Activated CD4-positive, alpha-beta T cell treated with anti-CD3 and anti-CD28 coated beads, Interleukin-2, amount 50 U/mL, for 1 hour (primary cell): ENCODE data around the gene CEP85.
"Not testable (repeated sequence)": the region's sequence is repeated elsewhere in the genome, so short reads cannot be mapped to it uniquely, and the experiment has no call there.

ENCODE experiments used
- DNase-seq: peaks from one replicate; pipeline ENCODE4 v3.0.0-alpha.2; 2020

Gene CEP85

DNA sequence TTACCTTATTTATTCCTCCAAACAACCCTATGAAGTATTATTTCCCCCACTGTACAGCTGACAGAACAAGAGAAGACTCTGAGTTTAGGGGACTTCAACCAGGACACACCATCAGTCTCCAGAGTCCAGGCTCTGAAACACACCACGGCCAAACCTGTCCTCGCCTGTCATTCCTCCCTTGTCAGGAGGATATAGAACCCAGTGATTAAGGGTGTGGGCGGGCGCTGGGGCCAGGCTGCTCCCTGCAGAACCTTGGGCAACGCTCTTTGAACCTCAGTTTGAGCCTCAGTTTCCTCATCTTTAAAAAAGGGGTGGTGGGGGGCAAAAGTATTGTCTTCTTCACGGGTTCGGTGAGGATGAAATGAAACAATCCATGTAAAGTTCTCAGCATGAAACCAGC lies 9.4 kb upstream of the CEP85 start:
- no peak for DNase-seq

DNA sequence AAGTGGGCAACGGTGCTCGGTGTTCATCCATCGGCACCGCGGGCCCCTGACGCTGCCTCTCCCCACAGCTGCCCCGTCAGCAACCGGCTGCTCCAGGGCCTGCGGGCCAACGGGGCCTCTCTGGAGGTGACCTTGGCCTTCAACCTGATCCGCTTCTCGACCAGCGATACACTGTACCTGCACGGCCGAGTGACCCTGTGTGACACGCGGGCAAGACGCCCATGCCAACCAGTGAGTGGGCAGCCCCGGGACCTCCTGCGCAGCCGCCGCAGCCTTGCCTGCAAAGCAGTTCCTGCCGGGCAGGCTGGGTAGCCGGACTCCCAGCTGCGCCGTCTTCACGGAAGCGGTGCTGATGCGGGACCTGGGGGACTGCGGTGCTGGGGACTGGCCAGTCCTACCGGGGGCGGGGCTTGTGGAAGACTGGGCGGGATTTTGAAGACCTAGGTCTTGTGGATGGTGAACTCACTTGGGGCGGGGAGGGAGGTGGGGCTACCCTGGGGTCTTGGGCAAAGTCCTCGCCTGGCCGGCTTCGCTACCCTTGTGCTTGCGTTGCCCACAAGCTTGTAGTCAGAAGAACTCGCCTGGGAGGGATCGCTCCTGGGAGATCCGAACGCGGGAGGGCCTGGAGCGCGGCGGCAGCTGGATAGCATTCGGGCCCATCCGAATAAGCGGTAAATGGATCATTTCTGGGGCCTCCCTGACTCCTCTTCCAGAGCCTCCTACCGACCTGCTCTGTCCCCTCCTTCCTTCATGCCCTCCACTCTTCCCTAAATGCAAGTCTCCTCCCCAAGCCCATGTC lies 8.8 kb upstream of the CEP85 start:
- peak; percentile 26 for DNase-seq

DNA sequence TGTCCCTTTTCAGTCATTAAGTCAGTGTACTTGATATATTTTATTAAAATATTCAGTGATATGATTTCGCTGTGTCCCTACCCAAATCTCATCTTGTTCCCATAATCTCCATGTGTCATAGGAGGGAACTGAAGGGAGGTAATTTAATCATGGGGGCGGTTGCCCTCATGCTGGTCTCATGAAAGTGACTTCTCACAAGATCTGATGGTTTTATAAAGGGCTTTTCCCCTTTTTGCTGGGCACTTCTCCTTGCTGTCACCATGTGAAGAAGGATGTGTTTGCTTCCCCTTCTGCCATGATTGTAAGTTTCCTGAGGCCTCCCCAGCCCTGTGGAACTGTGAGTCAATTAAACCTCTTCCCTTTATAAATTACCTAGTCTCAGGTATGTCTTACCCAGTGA lies 3.3 kb upstream of the CEP85 start:
- DNase-seq = not testable (repeated sequence)

DNA sequence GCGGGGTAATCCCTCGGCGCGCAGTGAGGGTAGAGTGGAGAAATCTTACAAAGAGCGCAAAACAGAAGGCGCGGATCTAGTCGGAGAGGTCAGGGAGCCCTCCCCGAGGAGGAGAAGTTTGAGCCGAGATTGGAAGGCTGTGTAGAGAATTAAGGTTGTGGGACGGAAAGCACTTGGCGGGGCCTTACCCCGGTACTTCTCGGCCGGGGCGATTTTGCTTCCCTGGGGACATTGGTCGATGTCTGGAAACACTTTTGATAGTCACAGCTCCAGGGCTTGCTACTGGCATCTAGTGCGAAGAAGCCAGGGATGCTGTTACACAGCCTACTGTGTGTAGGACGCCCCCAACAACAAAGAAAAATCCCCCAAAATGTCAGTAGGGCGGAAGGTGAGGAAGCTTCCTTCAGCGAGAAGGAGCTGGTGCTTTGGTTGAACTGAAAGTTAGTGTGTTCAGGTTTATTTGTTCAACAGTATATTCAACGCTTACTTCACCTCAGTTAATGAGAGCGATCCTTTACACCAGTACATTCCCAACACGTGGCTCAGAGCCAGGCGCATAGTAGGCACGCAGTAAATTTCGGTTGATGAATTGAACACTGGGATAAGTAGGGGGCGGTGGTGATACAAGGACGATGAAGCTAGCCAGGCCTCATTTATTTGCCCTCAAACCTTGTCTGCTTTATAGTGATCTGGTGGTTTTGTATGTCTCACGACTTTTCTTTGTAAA lies 807 bp downstream of the CEP85 start:
- DNase-seq = no peak

DNA sequence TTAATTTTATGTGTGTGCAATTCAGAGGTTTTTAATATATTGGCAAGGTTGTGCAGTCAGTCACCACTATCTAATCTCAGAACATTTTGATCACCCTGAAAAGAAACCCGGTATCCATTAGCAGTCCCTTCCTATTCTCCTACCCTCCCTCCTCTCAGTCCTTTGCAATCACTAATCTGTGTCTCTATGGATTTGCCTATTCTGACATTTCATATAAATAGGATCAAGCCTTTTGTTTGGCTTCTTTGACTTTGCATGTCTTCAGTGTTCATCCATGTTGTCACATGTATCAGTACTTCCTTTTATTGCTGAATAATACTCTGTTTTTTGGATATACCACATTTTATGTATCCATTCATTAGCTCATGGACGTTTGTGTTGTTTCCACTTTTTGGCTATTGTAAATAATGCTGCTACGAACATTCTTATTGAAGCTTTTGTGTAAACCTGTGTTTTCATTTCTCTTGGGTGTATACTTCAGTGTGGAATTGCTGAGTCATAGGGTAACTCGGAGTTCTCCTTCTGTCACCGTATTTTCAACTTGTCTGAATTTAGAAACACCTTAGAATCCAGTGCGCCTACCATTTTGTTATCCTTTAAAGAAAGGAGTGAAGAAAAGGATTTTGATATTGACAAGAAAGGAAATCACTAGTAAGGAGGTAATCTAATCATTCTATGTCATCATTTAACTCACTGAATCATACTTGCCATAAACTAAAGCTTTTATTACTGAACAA lies 3.4 kb downstream of the CEP85 start:
- no peak for DNase-seq

DNA sequence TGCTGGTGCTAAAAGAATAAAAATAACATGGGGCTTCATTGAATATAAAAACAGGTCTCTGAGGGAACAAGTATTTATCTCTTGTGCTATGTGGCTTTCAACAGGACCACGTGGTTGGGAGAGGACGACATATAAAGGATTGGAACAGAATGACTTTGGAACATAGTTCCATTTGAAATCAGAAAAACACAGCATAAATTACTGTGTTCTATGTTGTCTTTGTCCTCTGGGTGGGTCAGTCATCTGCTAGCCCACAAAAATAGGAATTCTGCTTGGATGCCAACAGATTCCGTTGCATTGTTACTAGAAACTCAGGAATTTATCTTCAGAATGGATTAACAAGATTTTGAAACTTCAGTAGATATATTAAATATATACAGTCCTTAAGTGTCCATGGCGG lies 5.9 kb downstream of the CEP85 start:
- DNase-seq = no peak

DNA sequence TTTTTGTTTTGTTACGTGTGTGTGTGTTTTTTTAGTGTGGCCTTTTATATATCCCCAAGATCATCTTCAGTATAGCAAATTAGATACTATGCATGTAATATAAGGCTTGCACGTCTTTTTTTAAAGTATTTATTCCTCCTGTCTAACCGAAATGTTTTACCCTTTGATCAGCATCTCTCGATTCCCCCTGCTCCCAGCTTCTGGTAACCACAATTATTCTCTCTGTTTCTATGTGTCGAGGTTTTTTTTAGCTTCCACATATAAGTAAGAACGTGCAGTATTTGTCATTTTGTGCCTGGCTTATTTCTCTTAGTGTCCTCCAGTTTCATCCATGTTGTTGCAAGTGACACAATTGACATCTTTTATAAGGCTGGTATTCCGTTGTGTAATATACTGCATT lies 18.7 kb downstream of the CEP85 start:
- no peak for DNase-seq

DNA sequence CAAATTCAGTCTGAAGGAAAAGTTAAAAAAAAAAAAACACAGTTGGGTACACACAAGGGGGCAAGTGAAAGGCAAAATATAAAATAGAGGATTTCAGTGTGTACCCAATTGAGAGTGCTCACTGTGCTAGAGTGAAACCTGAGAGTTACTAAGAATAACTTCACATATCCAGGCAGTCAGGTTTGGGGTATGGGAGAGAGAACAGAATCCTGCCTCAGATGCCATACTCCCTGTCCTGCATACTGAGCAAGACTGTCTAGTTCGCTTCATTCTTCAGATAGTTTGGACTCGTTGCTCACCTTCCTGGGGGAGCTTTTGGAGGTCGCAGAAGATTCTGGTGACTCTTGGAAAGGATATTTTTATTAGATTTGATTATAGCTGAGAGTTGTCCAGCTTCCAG lies 20.4 kb downstream of the CEP85 start:
- DNase-seq = no peak

DNA sequence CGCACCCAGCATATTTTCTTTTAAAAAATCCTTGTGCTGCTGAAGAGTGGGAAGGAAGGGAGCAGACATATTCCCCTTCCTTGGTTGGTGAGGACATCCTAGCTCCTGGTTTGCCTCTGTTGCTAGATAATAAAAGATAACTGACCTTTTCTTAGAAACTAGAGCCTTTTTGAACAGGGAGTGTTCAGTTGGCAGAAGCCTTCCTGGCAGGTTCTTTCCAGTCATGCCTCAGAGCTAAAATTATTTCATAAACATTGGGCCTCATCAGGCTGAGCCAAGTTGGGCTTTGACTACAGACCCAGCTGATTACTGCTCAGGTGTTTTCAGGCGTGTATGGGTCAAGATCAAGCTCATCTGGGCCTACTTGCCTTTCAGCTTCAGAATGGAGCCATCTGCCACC lies 23.2 kb downstream of the CEP85 start:
- DNase-seq = no peak

DNA sequence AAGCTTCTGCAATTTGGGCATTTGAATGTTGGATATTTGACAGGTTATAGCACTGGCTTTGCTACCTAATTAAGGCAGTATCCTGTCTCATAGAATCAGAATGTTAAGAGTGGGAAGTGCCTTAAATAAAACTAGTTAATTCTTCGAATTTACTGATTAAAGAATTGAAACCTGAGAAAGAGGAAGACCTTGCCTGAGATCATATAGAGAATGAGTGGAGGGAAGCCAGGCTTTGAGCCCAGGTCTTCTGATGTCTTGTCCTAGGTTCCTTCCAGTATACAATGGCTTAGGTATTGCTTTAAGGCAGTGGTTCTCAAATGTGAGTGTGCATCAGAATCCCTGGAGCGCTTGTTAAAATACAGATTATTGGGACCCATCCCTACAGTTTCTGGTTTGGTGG lies 25.0 kb downstream of the CEP85 start:
- DNase-seq = no peak

DNA sequence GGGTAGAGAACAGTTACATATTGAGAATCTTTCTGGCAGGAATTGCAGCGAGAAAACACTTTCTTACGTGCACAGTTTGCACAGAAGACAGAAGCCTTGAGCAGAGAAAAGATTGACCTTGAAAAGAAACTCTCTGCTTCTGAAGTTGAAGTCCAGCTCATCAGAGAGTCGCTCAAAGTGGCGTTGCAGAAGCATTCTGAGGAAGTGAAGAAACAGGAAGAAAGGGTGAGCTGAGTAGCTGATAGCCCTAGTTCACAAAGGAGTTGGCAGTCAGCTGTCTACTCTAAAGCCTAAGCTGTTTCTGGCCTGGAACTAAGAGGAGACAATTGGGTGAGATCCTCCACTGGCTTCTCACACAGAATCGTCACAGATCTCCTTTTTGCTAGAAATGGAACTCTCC lies 25.6 kb downstream of the CEP85 start:
- DNase-seq = no peak

DNA sequence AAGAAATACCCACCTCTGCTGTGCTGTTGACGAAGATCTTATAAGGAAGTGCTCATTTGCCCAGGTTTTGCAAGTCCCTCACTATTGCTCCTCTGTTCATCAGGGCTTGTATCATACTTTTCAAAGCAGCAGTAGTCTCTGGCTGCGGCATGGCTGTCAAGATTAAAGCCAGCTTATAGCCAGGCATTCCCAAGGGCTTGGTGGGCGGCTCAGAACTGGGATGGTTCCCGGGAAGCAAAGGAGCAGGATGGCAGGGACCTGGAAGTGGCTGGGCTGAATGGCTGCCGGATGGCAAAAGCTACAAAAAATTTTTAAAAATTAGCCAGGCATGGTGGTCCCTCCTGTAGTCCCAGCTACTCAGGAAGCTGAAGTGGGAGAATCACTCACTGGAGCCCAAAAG lies 29.2 kb downstream of the CEP85 start:
- DNase-seq = no peak

DNA sequence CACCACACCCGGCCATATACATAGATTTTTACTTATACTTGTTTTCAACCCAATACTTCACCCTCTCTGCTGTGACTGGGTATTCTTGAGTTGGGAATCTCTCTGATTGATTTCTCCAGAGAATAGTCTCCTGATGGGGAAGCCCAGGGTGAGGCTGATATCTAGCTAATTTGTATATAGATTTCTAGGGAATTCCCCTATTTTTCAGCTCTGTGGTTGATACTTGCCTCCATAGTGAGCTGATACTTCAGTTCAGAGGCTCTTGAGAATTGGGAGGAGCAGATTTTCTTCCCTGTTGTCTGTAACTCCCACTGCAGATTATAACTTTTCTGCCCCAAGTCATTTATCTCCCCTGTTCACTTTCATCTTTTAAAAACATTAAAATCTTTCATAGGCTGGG lies 31.4 kb downstream of the CEP85 start:
- no peak for DNase-seq

DNA sequence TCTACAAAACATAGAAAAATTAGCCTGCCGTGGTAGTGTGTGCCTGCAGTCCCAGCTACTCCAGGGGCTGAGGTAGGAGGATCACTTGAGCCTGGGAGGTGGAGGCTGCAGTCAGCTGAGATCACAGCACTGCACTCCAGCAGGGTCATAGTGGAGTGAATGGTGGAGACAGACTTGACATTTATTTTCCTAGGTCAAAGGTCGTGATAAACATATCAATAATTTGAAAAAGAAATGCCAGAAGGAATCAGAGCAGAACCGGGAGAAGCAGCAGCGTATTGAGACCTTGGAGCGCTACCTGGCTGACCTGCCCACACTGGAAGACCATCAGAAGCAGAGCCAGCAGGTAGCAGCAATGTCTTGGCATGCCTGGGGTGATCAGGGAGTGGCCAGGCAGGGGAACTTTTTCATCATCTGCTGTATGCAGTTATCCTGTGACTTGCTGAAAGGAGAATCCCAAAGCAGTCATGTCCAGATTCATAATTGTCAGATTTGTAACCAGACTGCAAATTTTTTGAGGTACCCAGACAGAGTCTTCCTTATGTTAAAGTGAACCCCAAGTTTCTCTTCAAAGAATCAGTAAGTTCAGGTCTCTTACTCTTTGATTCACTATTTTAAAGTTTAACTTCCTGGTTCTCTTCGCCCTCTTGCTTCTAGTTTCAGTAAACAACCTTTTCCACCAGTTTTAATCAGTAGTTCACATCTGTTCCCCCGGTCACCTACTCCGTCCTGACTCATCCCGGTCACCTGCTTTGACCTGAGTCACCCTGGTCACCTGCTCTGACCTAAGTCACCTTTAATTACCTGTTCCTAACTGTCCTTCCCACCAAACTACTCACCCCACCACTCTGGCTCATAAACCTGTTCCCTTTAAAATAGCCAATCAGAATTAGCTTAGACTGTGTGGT lies 34.5 kb downstream of the CEP85 start:
- DNase-seq = no peak

DNA sequence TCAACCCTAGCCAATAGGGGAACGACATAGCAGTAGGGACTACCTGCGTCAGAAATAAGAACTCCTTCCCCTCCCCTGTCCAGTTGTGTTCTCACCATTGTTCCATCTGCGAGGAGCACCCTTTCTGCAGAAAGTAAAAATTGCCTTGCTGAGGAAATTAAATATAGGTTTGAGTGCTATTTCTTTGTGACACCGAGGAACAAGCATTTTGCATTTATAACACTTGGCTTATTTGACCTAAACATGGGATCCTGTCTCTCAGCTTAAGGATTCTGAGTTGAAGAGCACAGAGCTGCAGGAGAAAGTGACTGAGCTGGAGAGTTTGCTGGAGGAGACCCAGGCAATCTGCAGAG lies 35.2 kb downstream of the CEP85 start:
- no peak for DNase-seq

DNA sequence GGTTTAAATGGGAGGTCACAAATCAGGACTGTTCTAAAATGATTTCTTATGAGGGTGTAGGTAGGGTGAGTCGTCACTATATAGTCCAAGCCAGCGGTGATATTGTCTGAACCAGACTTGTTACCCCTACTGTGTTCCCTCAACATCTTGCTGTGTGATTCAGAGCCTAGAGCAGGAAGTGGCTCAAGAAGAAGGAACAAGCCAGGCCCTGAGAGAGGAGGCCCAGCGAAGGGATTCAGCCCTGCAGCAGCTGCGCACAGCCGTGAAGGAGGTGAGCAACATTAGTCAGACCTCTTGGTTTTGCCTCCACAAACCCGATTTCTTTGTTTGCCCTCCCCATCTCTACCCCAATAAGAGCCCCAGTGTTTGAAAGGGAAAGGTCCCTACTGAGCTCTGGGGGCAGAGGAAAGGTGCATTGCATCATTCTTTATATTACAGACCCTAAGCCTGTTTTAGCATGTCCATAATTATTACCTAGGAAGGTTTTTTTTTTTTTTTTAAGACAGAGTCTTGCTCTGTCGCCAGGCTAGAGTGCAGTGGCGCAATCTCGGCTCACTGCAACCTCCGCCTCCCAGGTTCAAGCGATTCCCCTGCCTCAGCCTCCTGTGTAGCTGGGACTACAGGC lies 40.9 kb downstream of the CEP85 start:
- DNase-seq = no peak

DNA sequence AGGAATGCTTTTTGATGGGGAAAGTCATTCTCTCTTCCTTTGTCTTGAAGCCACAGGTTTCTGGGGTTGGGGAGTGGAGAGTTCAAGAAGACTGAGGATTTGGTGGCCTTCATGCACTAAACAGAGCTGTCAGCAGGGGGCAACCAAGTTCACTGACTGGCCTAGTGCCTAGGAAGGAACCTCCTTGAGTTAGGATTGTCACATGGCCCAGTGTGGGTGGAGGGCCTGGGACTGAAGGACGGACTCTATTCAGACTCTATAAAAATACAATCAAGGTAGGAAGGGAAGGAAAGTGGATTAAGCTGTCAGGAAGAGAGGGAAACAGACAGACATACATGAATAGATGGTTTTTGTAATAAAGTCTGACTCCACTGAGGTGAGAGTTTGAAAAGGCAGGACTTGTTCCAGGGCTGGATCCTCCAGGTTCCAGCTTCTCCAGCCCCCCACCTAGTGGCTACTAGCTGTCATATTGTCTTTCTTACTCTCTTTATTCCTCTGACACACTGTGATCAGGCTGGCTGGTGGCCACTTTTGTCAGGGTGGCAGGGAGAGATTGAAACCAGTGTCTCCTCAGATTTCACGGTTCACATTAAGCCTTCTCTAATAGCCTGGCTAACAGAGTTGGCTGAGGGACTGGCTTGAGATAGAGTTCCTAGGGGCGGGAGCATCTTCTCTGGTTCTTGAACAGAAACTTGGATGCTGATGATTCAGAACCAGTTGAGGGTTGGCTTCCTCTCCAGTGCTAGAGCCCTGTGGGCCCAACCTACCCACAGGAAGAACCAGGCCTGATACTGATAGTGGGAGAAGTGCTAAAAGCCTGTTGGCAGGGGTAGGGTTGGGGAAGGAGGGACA lies 41.8 kb downstream of the CEP85 start:
- DNase-seq = peak; percentile 75

DNA sequence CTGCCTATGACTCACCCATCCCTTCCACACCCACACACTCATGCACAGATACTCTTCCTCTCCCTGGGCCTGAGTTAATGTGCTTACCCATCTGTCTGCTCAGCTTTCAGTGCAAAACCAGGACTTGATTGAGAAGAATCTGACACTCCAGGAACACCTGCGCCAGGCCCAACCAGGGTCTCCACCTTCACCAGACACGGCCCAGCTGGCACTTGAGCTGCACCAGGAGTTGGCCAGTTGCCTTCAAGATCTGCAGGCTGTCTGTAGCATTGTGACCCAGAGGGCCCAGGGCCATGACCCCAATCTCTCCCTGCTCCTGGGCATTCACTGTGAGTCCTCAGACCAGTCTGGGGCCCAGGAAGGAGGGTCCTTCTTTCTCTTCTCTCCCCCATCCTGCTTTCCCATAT lies 42.4 kb downstream of the CEP85 start:
- no peak for DNase-seq

DNA sequence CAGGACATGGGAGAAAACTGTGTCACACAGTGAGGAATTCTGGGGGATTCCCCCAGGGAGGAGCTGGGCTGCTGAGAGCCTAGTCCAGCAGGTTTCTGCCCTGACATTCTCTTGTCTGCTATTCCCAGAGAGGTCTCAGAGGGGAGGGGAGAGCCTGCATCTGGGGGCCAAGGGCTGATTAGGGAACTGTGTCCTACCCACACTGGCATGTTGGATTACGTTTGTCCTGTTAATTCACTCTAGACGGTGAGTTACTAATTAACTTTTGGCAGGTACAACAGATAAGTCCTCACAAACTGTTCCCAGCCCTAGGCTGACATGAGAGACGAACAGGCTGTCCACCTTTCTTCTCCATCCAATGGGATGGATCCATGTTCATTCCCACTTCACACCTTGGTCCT lies 43.3 kb downstream of the CEP85 start:
- no peak for DNase-seq

DNA sequence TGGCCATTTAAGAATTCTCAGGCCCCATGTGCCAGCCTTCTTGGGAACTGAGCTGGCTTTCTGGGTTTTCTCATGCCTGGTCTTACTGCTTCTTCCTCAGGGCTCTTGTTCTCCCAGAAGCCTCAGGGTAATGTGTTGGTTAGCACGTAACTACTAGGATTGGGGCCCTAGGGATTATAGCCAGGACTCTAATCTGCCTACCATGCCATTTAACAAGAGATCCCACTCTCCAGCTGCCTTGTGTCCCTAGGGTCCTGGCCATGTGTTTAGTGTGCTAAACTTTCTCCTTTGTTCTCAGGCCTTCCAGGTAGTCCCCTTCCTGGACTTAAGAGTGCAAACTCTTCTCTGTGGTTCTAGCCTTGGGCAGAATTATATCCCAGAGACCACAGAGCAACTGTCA lies 43.7 kb downstream of the CEP85 start:
- no peak for DNase-seq

DNA sequence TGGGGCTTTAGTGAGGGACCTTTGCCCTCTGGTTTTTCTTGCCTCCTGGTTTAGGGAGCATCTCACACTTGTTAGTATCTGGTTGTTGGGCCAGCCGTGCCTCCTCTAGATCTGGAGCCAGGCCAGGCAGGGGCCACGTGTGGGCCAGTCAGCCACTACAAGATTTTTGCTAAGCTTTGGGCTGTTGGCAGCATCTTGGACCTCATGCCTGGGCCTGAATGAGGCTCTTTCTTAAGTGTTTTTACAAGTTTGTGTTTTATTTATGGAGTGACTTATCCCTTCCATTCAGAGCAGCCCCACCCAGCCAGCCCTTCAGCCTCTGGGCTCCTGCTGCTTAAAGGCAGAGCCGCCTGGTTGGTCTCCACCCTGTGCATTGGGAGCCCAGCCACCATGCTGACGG lies 44.3 kb downstream of the CEP85 start:
- no peak for DNase-seq
